GM23248 (cell line): ENCODE results near the gene ANKFN1. TPM values are rescaled to one million over a fixed set of nuclear protein-coding genes. Genes with fewer than 3 reads are reported as not detected.
A peak's percentile ranks its signal among the peaks of the same experiment; 100 is the strongest.

ENCODE experiments used
- DNase-seq: peaks from one replicate; pipeline ENCODE4 v3.0.0-alpha.2; 2015
- H2AFZ ChIP-seq: fragments of 200-600 bp; sonication (generic); 2 replicates; pipeline ENCODE4 v1.6.1; 2016; ENCODE audit warnings: antibody characterized with exemption
- H3F3A ChIP-seq: fragments of 200-600 bp; sonication (generic); 2 replicates; pipeline ENCODE4 v1.6.1; 2016; ENCODE audit warnings: mild to moderate bottlenecking, antibody characterized with exemption, mixed run types; ENCODE audit not compliant: insufficient read depth
- H3K27ac ChIP-seq: fragments of 200-600 bp; sonication (generic); 2 replicates; pipeline ENCODE4 v1.5.1; 2016; ENCODE audit warnings: mild to moderate bottlenecking
- H3K27me3 ChIP-seq: fragments of 200-600 bp; sonication (generic); replicated peaks from 2 replicates; pipeline ENCODE4 v1.6.1; 2016; ENCODE audit warnings: mild to moderate bottlenecking; ENCODE audit not compliant: insufficient read depth
- H3K36me3 ChIP-seq: fragments of 200-600 bp; sonication (generic); 2 replicates; pipeline ENCODE4 v1.6.1; 2016; ENCODE audit warnings: low read depth, mild to moderate bottlenecking
- H3K4me1 ChIP-seq: fragments of 200-600 bp; sonication (generic); 2 replicates; pipeline ENCODE4 v1.6.1; 2016; ENCODE audit warnings: mild to moderate bottlenecking; ENCODE audit not compliant: insufficient read depth
- H3K4me2 ChIP-seq: fragments of 200-600 bp; sonication (generic); one replicate; pipeline ENCODE4 v1.6.1; 2016; ENCODE audit warnings: mild to moderate bottlenecking; ENCODE audit not compliant: unreplicated experiment
- H3K4me3 ChIP-seq: fragments of 200-600 bp; sonication (generic); 2 replicates; pipeline ENCODE4 v1.5.1; 2016; ENCODE audit warnings: mild to moderate bottlenecking
- H3K79me2 ChIP-seq: fragments of 200-600 bp; sonication (generic); 2 replicates; pipeline ENCODE4 v1.6.1; 2016; ENCODE audit warnings: mild to moderate bottlenecking; ENCODE audit not compliant: insufficient read depth
- H3K9ac ChIP-seq: fragments of 200-600 bp; sonication (generic); 2 replicates; pipeline ENCODE4 v1.6.1; 2016; ENCODE audit warnings: mild to moderate bottlenecking
- H3K9me2 ChIP-seq: fragments of 200-600 bp; sonication (generic); 2 replicates; pipeline ENCODE4 v1.6.1; 2016; ENCODE audit warnings: mixed run types, mild to moderate bottlenecking, moderate library complexity; ENCODE audit not compliant: insufficient read depth
- H3K9me3 ChIP-seq: fragments of 200-600 bp; sonication (generic); one replicate; pipeline ENCODE4 v1.6.1; 2017; ENCODE audit warnings: low read depth
- H4K20me1 ChIP-seq: fragments of 200-600 bp; sonication (generic); 2 replicates; pipeline ENCODE4 v1.6.0; 2016; ENCODE audit not compliant: insufficient read depth
- EZH2 ChIP-seq: fragments of 200-600 bp; sonication (generic); IDR thresholded peaks from 2 replicates; pipeline ENCODE4 v1.6.1; 2018; ENCODE audit warnings: antibody characterized with exemption, mild to moderate bottlenecking; ENCODE audit not compliant: insufficient read depth, poor library complexity, severe bottlenecking
- EZH2phosphoT487 ChIP-seq: fragments of 200-600 bp; sonication (generic); IDR thresholded peaks from 2 replicates; pipeline ENCODE4 v1.6.1; 2018; ENCODE audit warnings: antibody characterized with exemption, moderate library complexity, mild to moderate bottlenecking, low read depth; ENCODE audit not compliant: insufficient read depth
- WGBS, 2 experiments: methylation state at CpG; one replicate each; pipeline ENCODE4 v1.1.6; 2015 to 2017; ENCODE audit warnings: low lambda C conversion rate in 2 of 2, low coverage in 1 of 2; ENCODE audit errors: missing lambda C conversion rate in 2 of 2; 5-methylcytosine and 5-hydroxymethylcytosine counted together
- in situ Hi-C: fragments of 300-500 bp; cut with MboI; formaldehyde crosslinking; loops from 2 replicates; pipeline ENCODE4 v1.15.0; 2020
- polyA plus RNA-seq: library from polyadenylated mRNA; unstranded; fragments of >200 nt; fragmentation: Nextera tagmentation; extraction: Ambion mirVana; gene quantifications from 2 replicates; pipeline ENCODE4 v1.2.1, GENCODE V29; 2016
- total RNA-seq: library from RNA; depleted of rRNA; stranded (reverse); fragments of >200 nt; shearing (Covaris generic); gene quantifications from 2 replicates; pipeline ENCODE4 v1.2.3, GENCODE V29; 2014

The ANKFN1 gene
- total and polyA plus RNA-seq, 2 experiments from 2014 or later: 0.54 to 0.64 TPM

GRCh38 chr17:56425483-56425882 lies 272.2 kb downstream of the ANKFN1 start:
- H3K79me2 ChIP-seq: no peaks in the 10 kb centered on the region

DNA sequence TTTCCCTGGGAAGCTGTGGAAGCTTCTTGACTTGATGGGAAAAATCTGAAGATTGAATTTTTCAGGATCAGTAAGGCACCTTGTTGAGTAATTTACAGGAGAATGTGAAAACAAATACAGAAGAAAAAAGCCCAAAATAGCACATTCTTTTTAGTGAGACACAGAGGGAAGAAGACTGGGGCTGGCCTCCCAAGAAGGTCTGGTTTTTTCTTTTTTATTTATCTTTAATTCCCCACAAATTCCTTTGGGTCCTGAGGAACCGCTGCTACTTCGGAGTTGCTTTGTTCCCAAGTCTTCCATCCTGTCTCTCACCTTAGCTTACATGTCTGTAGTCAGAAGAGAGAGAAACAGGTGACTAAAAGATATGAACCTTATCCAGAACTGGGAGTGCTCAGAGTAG lies 273.6 kb downstream of the ANKFN1 start:
- H2AFZ ChIP-seq: no peak overlapping the region
- no peaks in the 10 kb centered on the region for H3K27me3 ChIP-seq
- H3K36me3 ChIP-seq: no peaks in the 10 kb centered on the region
- 0 out of 2 replicates have a peak, but pooled peaks cover 2% of the 10 kb centered on the region for H3K4me1 ChIP-seq
- H3K4me2 ChIP-seq: no peak overlapping the region
- WGBS, 2 experiments: 42 to 46% methylated on average over 2 of the region's 2 CpGs
- no peaks in the 10 kb centered on the region for H3K79me2 ChIP-seq
- no peak overlapping the region for H3K9ac ChIP-seq
- in situ Hi-C loops: no loop called here
- H3K4me3 ChIP-seq: no peak overlapping the region
- H3K9me2 ChIP-seq: no peaks in the 10 kb centered on the region
- no peaks in the 10 kb centered on the region for H3F3A ChIP-seq
- DNase-seq: no peak
- H4K20me1 ChIP-seq: no peaks in the 10 kb centered on the region
- TF ChIP-seq EZH2: no peak
- no peak for TF ChIP-seq EZH2phosphoT487
- H3K27ac ChIP-seq: no peak overlapping the region
- no peaks in the 10 kb centered on the region for H3K9me3 ChIP-seq

More at GRCh38 chr17:56425483-56425882, 272.2 kb downstream of the ANKFN1 start:
- Histone ChIP-seq H3K4me2 (no peak overlapping the region), H3F3A (no peaks in the 10 kb centered on the region), H3K9me2 (no peaks in the 10 kb centered on the region), H3K4me3 (no peak overlapping the region), H3K4me1 (no peaks in the 10 kb centered on the region), H3K9ac (no peak overlapping the region), H3K27me3 (no peaks in the 10 kb centered on the region), H2AFZ (no peak overlapping the region), H3K36me3 (no peaks in the 10 kb centered on the region), H3K9me3 (no peaks in the 10 kb centered on the region), H4K20me1 (no peaks in the 10 kb centered on the region), H3K27ac (no peak overlapping the region)
- in situ Hi-C loops: no loop called here
- TF ChIP-seq EZH2: no peak
- no peak for TF ChIP-seq EZH2phosphoT487
- no peak for DNase-seq
- WGBS, 2 experiments: 77 to 81% methylated on average over 4 of the region's 4 CpGs

DNA sequence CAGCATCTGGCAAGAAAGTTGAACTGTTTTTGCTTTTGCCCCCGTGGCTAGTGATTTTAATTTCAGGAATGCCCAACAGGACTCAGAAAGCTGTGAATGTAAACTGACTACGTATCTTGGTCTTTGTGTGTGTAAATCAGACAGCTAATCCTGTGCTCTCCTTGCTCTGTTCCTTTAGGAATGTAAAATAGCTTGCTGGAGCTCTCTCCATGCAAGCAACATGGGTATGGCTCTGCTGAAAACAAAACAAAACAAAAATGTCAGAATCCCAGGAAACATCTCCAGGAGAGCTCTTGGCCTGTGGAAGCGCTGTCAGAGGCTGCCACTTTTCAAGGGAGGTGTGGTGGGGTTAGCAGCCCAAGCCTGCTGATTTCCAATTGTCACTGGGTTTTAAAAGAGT lies 278.5 kb downstream of the ANKFN1 start:
- Histone ChIP-seq H3K9me2 (no peaks in the 10 kb centered on the region), H3K79me2 (no peaks in the 10 kb centered on the region), H3K4me3 (no peak overlapping the region), H3F3A (peaks cover 7% of the 10 kb centered on the region; the same call in 1 of the 2 replicates), H3K9ac (no peak overlapping the region), H2AFZ (peak overlapping the region; percentile 59), H3K36me3 (no peaks in the 10 kb centered on the region), H3K4me2 (peak overlapping the region; percentile 13), H4K20me1 (no peaks in the 10 kb centered on the region), H3K27ac (no peak overlapping the region), H3K27me3 (no peaks in the 10 kb centered on the region), H3K9me3 (no peaks in the 10 kb centered on the region), H3K4me1 (peaks cover 18% of the 10 kb centered on the region)
- 28 to 37% methylated on average over 3 of the region's 3 CpGs for WGBS, 2 experiments
- peak; percentile 26 for DNase-seq
- in situ Hi-C loops: no loop called here
- TF ChIP-seq EZH2phosphoT487 (no peak), EZH2 (no peak)

GRCh38 chr17:56432443-56432842 lies 279.2 kb downstream of the ANKFN1 start:
- Histone ChIP-seq H3K27ac (no peak overlapping the region), H3K9ac (no peak overlapping the region), H3K4me2 (no peak overlapping the region), H3K79me2 (no peaks in the 10 kb centered on the region), H3F3A (peaks cover 7% of the 10 kb centered on the region; the same call in 1 of the 2 replicates), H3K9me3 (no peaks in the 10 kb centered on the region), H3K4me1 (peaks cover 18% of the 10 kb centered on the region), H3K4me3 (no peak overlapping the region), H3K27me3 (no peaks in the 10 kb centered on the region), H4K20me1 (no peaks in the 10 kb centered on the region), H3K9me2 (no peaks in the 10 kb centered on the region), H2AFZ (no peak overlapping the region), H3K36me3 (no peaks in the 10 kb centered on the region)
- TF ChIP-seq EZH2: no peak
- no peak for TF ChIP-seq EZH2phosphoT487
- in situ Hi-C loops: no loop called here
- DNase-seq: no peak
- WGBS, 2 experiments: 77 to 87% methylated on average over 4 of the region's 4 CpGs

- Histone ChIP-seq H3F3A (peaks cover 7% of the 10 kb centered on the region; the same call in 1 of the 2 replicates), H4K20me1 (no peaks in the 10 kb centered on the region), H2AFZ (peak overlapping the region; percentile 20), H3K27ac (peak overlapping the region; percentile 9; the same call in 1 of the 2 replicates), H3K79me2 (no peaks in the 10 kb centered on the region), H3K4me1 (peaks cover 18% of the 10 kb centered on the region), H3K4me3 (peak overlapping the region; percentile 31), H3K36me3 (no peaks in the 10 kb centered on the region), H3K4me2 (peak overlapping the region; percentile 42), H3K9me2 (no peaks in the 10 kb centered on the region), H3K9ac (no peak overlapping the region), H3K27me3 (no peaks in the 10 kb centered on the region), H3K9me3 (no peaks in the 10 kb centered on the region)
- WGBS, 2 experiments: 15 to 16% methylated on average over 10 of the region's 10 CpGs
- TF ChIP-seq EZH2phosphoT487 (no peak), EZH2 (no peak)
- peak; percentile 58 for DNase-seq
- in situ Hi-C loops: no loop called here
Observed at GRCh38 chr17:56434610-56435009, 281.3 kb downstream of the ANKFN1 start.
